Neural crest cell (in vitro differentiated cells): ENCODE results near the gene VPS13D. TPM values are rescaled to one million over a fixed set of nuclear protein-coding genes. Genes with fewer than 3 reads are reported as not detected.

Source experiments
- DNase-seq: peaks from one replicate; pipeline ENCODE4 v3.0.0; 2021; ENCODE audit warnings: low read depth, mixed read lengths, low spot score
- H3K27ac Mint-ChIP-seq: one replicate; pipeline ENCODE4 v1.8.0; 2021; ENCODE audit warnings: mild to moderate bottlenecking, mixed read lengths; ENCODE audit not compliant: unreplicated experiment
- H3K27me3 Mint-ChIP-seq: 2 replicates; pipeline ENCODE4 v1.8.0; 2021; ENCODE audit warnings: low read depth, mild to moderate bottlenecking, mixed read lengths
- H3K36me3 Mint-ChIP-seq: 2 replicates; pipeline ENCODE4 v1.8.0; 2021; ENCODE audit warnings: low read depth, mild to moderate bottlenecking, mixed read lengths
- H3K4me1 Mint-ChIP-seq: 2 replicates; pipeline ENCODE4 v1.8.0; 2021; ENCODE audit warnings: mixed read lengths
- H3K4me3 Mint-ChIP-seq: one replicate; pipeline ENCODE4 v1.8.0; 2021; ENCODE audit warnings: mild to moderate bottlenecking, mixed read lengths
- H3K9me3 Mint-ChIP-seq: 2 replicates; pipeline ENCODE4 v1.8.0; 2021; ENCODE audit warnings: mixed read lengths
- CTCF ChIP-seq: fragments of 200-600 bp; sonication (generic); conservative IDR thresholded peaks from 2 replicates; pipeline ENCODE4 v1.5.0; 2021; ENCODE audit warnings: antibody characterized with exemption, mild to moderate bottlenecking
- total RNA-seq: library from RNA; stranded (reverse); gene quantifications from 2 replicates; pipeline ENCODE4 v1.2.1, GENCODE V29; 2021

The VPS13D gene
- total RNA-seq, 1 donor from 2014 or later = 24.5 TPM

GRCh38 chr1:12485231-12486058 lies 255.6 kb downstream of the VPS13D start:
- DNase-seq = no peak
- TF ChIP-seq CTCF = no peak
- Mint-ChIP-seq H3K27ac (no peak overlapping the region), H3K9me3 (peaks cover 11% of the 10 kb centered on the region), H3K27me3 (no peaks in the 10 kb centered on the region), H3K36me3 (peaks cover 23% of the 10 kb centered on the region), H3K4me1 (peaks cover 3% of the 10 kb centered on the region), H3K4me3 (no peak overlapping the region)

- Mint-ChIP-seq H3K9me3 (peaks cover 11% of the 10 kb centered on the region), H3K4me3 (no peak overlapping the region), H3K36me3 (peaks cover 25% of the 10 kb centered on the region), H3K27me3 (no peaks in the 10 kb centered on the region), H3K27ac (peak overlapping the region; percentile 72), H3K4me1 (peaks cover 3% of the 10 kb centered on the region)
- no peak for DNase-seq
- TF ChIP-seq CTCF = no peak
These were observed 256.2 kb downstream of the VPS13D start for GRCh38 chr1:12486059-12486341.

GRCh38 chr1:12486401-12487005 lies 256.7 kb downstream of the VPS13D start:
- Mint-ChIP-seq H3K4me3 (no peak overlapping the region), H3K4me1 (no peaks in the 10 kb centered on the region), H3K27me3 (no peaks in the 10 kb centered on the region), H3K27ac (no peak overlapping the region), H3K9me3 (peaks cover 11% of the 10 kb centered on the region), H3K36me3 (peaks cover 30% of the 10 kb centered on the region)
- TF ChIP-seq CTCF = no peak
- no peak for DNase-seq

GRCh38 chr1:12487520-12487919 lies 257.7 kb downstream of the VPS13D start:
- no peak for DNase-seq
- no peak overlapping the region for H3K4me3 Mint-ChIP-seq
- no peaks in the 10 kb centered on the region for H3K27me3 Mint-ChIP-seq
- no peaks in the 10 kb centered on the region for H3K4me1 Mint-ChIP-seq
- no peak overlapping the region for H3K27ac Mint-ChIP-seq
- no peak for TF ChIP-seq CTCF
- peaks cover 11% of the 10 kb centered on the region for H3K9me3 Mint-ChIP-seq
- H3K36me3 Mint-ChIP-seq = peaks cover 32% of the 10 kb centered on the region

GRCh38 chr1:12488666-12489354 lies 259.0 kb downstream of the VPS13D start:
- Mint-ChIP-seq H3K36me3 (peaks cover 32% of the 10 kb centered on the region), H3K27me3 (no peaks in the 10 kb centered on the region), H3K9me3 (peaks cover 11% of the 10 kb centered on the region), H3K4me1 (no peaks in the 10 kb centered on the region), H3K4me3 (no peak overlapping the region), H3K27ac (no peak overlapping the region)
- no peak for DNase-seq
- TF ChIP-seq CTCF = no peak
